OCI-LY1 (cell line): ENCODE data around the gene ASIC4.

ENCODE experiments used
- H2AFZ ChIP-seq: fragments of 200-600 bp; sonication (generic), shearing (Covaris generic); 2 replicates; pipeline ENCODE4 v1.6.0; 2014; ENCODE audit warnings: antibody characterized with exemption, mild to moderate bottlenecking, low read length
- H3F3A ChIP-seq: fragments of 200-600 bp; sonication (generic), shearing (Covaris generic); 2 replicates; pipeline ENCODE4 v1.6.0; 2014; ENCODE audit warnings: mild to moderate bottlenecking, antibody characterized with exemption, low read length, moderate library complexity; ENCODE audit not compliant: insufficient read depth
- H3K27ac ChIP-seq: fragments of 200-600 bp; sonication (generic); 2 replicates; pipeline ENCODE4 v1.5.1; 2014; ENCODE audit warnings: low read length, mixed run types, mild to moderate bottlenecking, low read depth; ENCODE audit not compliant: poor library complexity, severe bottlenecking
- H3K27me3 ChIP-seq: fragments of 200-600 bp; sonication (generic); 2 replicates; pipeline ENCODE4 v1.6.0; 2014; ENCODE audit warnings: antibody characterized with exemption, mild to moderate bottlenecking, low read length, moderate library complexity; ENCODE audit not compliant: insufficient read depth
- H3K36me3 ChIP-seq: fragments of 200-600 bp; sonication (generic); 2 replicates; pipeline ENCODE4 v1.6.1; 2014; ENCODE audit warnings: mild to moderate bottlenecking, antibody characterized with exemption, low read length, moderate library complexity, mixed read lengths; ENCODE audit not compliant: insufficient read depth
- H3K4me1 ChIP-seq: fragments of 200-600 bp; sonication (generic); 2 replicates; pipeline ENCODE4 v1.5.1; 2014; ENCODE audit warnings: mild to moderate bottlenecking, low read length, moderate library complexity; ENCODE audit not compliant: insufficient read depth, severe bottlenecking
- H3K4me2 ChIP-seq: fragments of 200-600 bp; sonication (generic), shearing (Covaris generic); 2 replicates; pipeline ENCODE4 v1.6.1; 2014; ENCODE audit warnings: low read length
- H3K4me3 ChIP-seq: fragments of 200-600 bp; sonication (generic); 2 replicates; pipeline ENCODE4 v1.5.1; 2014; ENCODE audit warnings: low read length, low read depth, mild to moderate bottlenecking, mixed read lengths; ENCODE audit not compliant: poor library complexity, severe bottlenecking
- H3K79me2 ChIP-seq: fragments of 200-600 bp; shearing (Covaris generic); 2 replicates; pipeline ENCODE4 v1.6.1; 2016; ENCODE audit warnings: mixed run types, low read length, mixed read lengths; ENCODE audit not compliant: insufficient read depth
- H3K9ac ChIP-seq: fragments of 200-600 bp; sonication (generic), shearing (Covaris generic); 2 replicates; pipeline ENCODE4 v1.6.1; 2014; ENCODE audit warnings: mild to moderate bottlenecking, low read length, mixed read lengths
- H3K9me2 ChIP-seq: fragments of 200-600 bp; sonication (generic), shearing (Covaris generic); 2 replicates; pipeline ENCODE4 v1.6.1; 2014; ENCODE audit warnings: low read depth, mild to moderate bottlenecking, low read length, mixed read lengths
- H3K9me3 ChIP-seq: fragments of 200-600 bp; shearing (Covaris generic); 2 replicates; pipeline ENCODE4 v1.6.1; 2014; ENCODE audit warnings: low read length, mixed read lengths
- H4K20me1 ChIP-seq: fragments of 200-600 bp; sonication (generic), shearing (Covaris generic); 2 replicates; pipeline ENCODE4 v1.6.0; 2016; ENCODE audit warnings: mild to moderate bottlenecking, low read length; ENCODE audit not compliant: insufficient read depth
- EZH2 ChIP-seq: fragments of 200-600 bp; sonication (generic), shearing (Covaris generic); IDR thresholded peaks from 2 replicates; pipeline ENCODE4 v1.8.0; 2017; ENCODE audit warnings: borderline replicate concordance, mixed run types, mild to moderate bottlenecking, antibody characterized with exemption, low read length, moderate library complexity, mixed read lengths
- TF ChIP-seq, protein P1 (sequence below): fragments of 200-600 bp; sonication (generic), shearing (Covaris generic); IDR thresholded peaks from 2 replicates; pipeline ENCODE4 v1.5.1; 2017; ENCODE audit warnings: mild to moderate bottlenecking, antibody characterized with exemption, low read length, moderate library complexity, mixed read lengths

The ASIC4 gene

DNA sequence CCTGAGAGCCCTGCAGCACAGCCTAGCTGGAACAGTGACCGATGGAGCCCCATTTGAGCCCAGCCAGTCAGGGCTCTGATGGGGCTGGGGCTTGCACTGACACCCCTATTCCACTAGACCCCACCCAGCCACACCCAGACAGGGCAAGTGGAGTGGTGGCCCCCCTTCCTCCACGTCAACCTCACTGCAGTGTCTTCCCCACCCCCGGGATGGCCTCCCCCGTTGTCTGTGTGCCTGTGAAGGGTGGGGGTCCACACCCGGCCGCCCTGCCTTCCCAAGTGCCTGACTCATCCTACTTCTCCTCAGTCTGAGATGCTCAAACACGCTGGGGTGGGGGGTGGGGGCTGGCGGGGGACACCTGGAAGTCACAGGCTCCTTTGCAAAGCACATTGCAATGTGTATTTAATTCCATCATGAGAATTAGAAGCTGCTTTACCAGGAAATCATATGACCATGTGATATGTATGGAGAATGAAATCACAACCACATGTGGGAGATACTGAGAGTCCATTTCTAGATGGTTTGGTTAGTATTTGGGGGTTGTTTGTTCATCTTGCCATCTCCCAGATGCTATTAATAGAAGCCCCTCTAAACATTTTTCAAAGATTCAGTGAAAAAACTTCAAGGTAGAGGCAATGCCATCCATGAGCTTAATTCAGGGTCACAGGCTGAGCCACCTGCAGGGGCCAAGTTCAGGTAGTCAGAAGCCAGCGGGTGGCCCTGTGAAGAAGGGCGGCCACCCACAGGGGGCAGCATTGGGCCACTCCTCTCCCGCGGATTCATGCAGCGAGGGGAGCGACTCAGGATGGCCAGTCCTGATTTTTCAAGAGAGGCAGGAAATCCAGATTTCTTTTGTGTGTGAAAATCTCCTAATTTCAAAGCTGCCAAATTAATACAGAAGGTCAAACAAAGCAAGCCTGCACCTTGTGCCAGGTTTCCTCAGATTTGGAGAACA is 38.3 kb upstream of the ASIC4 start:
- Histone ChIP-seq H3K9ac (no peak overlapping the region), H3K36me3 (no peaks in the 10 kb centered on the region), H3K27me3 (no peaks in the 10 kb centered on the region), H3K9me3 (no peaks in the 10 kb centered on the region), H3F3A (no peaks in the 10 kb centered on the region), H4K20me1 (no peaks in the 10 kb centered on the region), H3K27ac (no peak overlapping the region), H2AFZ (no peak overlapping the region), H3K4me1 (no peaks in the 10 kb centered on the region), H3K79me2 (no peaks in the 10 kb centered on the region), H3K9me2 (no peaks in the 10 kb centered on the region), H3K4me2 (no peak overlapping the region), H3K4me3 (no peak overlapping the region)
- TF ChIP-seq EZH2: no peak
- TF ChIP-seq, protein P1, sequence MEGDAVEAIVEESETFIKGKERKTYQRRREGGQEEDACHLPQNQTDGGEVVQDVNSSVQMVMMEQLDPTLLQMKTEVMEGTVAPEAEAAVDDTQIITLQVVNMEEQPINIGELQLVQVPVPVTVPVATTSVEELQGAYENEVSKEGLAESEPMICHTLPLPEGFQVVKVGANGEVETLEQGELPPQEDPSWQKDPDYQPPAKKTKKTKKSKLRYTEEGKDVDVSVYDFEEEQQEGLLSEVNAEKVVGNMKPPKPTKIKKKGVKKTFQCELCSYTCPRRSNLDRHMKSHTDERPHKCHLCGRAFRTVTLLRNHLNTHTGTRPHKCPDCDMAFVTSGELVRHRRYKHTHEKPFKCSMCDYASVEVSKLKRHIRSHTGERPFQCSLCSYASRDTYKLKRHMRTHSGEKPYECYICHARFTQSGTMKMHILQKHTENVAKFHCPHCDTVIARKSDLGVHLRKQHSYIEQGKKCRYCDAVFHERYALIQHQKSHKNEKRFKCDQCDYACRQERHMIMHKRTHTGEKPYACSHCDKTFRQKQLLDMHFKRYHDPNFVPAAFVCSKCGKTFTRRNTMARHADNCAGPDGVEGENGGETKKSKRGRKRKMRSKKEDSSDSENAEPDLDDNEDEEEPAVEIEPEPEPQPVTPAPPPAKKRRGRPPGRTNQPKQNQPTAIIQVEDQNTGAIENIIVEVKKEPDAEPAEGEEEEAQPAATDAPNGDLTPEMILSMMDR: peak; percentile 86

DNA sequence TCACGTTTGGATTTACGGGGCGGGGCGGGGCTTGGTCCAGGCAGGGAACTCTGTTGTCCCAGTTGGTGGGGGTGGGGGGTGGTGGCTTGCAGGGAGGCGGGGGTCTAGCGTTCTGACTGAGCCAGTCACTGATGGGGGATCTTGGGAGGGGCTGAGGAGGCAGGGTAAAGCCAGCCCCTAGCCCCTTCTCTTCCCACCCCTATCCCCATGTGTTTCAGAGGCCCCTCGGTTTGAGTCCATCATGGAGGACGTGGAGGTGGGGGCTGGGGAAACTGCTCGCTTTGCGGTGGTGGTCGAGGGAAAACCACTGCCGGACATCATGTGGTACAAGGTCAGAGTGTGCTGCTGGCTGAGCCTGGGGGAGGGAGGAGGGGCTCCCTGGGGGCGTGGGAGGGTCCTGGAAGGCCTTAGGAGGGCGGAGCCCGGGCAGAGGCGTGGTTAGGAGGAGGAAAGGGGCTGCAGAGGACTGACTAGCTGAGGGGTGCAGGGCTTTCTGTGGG is 37.6 kb upstream of the ASIC4 start:
- Histone ChIP-seq H3K36me3 (no peaks in the 10 kb centered on the region), H3K9me3 (no peaks in the 10 kb centered on the region), H3K79me2 (no peaks in the 10 kb centered on the region), H3K27me3 (no peaks in the 10 kb centered on the region), H3K4me1 (no peaks in the 10 kb centered on the region), H3K4me3 (no peak overlapping the region), H3K9ac (no peak overlapping the region), H3F3A (no peaks in the 10 kb centered on the region), H3K4me2 (no peak overlapping the region), H2AFZ (no peak overlapping the region), H3K27ac (no peak overlapping the region), H4K20me1 (no peaks in the 10 kb centered on the region), H3K9me2 (no peaks in the 10 kb centered on the region)
- TF ChIP-seq EZH2: no peak

- no peak overlapping the region for H2AFZ ChIP-seq
- no peak overlapping the region for H3K9ac ChIP-seq
- H3K27ac ChIP-seq: no peak overlapping the region
- no peaks in the 10 kb centered on the region for H4K20me1 ChIP-seq
- H3F3A ChIP-seq: no peaks in the 10 kb centered on the region
- no peak overlapping the region for H3K4me3 ChIP-seq
- H3K9me2 ChIP-seq: no peaks in the 10 kb centered on the region
- no peak for TF ChIP-seq EZH2
- TF ChIP-seq, protein P1: no peak
- H3K79me2 ChIP-seq: no peaks in the 10 kb centered on the region
- H3K4me2 ChIP-seq: no peak overlapping the region
- no peaks in the 10 kb centered on the region for H3K9me3 ChIP-seq
- H3K36me3 ChIP-seq: no peaks in the 10 kb centered on the region
- no peaks in the 10 kb centered on the region for H3K4me1 ChIP-seq
- 0 out of 2 replicates have a peak, but pooled peaks cover under 1% of the 10 kb centered on the region for H3K27me3 ChIP-seq
Measured at GRCh38 chr2:219477179-219477578, 37.1 kb upstream of the ASIC4 start.
